Measurements from ENCODE around the gene APOL6. TPM values are rescaled to one million over a fixed set of nuclear protein-coding genes. Genes with fewer than 3 reads are reported as not detected.
"Not testable (repeated sequence)": the region's sequence is repeated elsewhere in the genome, so short reads cannot be mapped to it uniquely, and the experiment has no call there.

APOL6 gene
- total RNA-seq, 2 donors from 2014 or later = 23.0 to 38.7 TPM

GRCh38 chr22:35663371-35663770 is 15.1 kb downstream of the APOL6 start:
- Mint-ChIP-seq H3K36me3 (ENCODE audit: low read depth) (peaks cover 86% of the 10 kb centered on the region), H3K4me1 (peaks cover 21% of the 10 kb centered on the region), H3K9me3 (no peaks in the 10 kb centered on the region), H3K27ac (peak overlapping the region; percentile 100), H3K27me3 (no peaks in the 10 kb centered on the region), H3K4me3 (peak overlapping the region; percentile 82)
- ATAC-seq (replicated peaks) = no peak

GRCh38 chr22:35664955-35665587 is 16.8 kb downstream of the APOL6 start:
- Mint-ChIP-seq H3K36me3 (ENCODE audit: low read depth) (peaks cover 69% of the 10 kb centered on the region), H3K27ac (no peak overlapping the region)

GRCh38 chr22:35666699-35667098 is 18.5 kb downstream of the APOL6 start:
- not testable (repeated sequence) for H3K4me3 Mint-ChIP-seq; H3K27ac Mint-ChIP-seq; ATAC-seq (replicated peaks); H3K4me1 Mint-ChIP-seq; H3K9me3 Mint-ChIP-seq; H3K27me3 Mint-ChIP-seq
- H3K36me3 Mint-ChIP-seq (ENCODE audit: low read depth) = peaks cover 53% of the 10 kb centered on the region

More at GRCh38 chr22:35664955-35665587, 16.8 kb downstream of the APOL6 start:
- Mint-ChIP-seq H3K9me3 (no peaks in the 10 kb centered on the region), H3K4me1 (peaks cover 16% of the 10 kb centered on the region), H3K27me3 (no peaks in the 10 kb centered on the region), H3K4me3 (no peak overlapping the region)
- no peak for ATAC-seq (replicated peaks)

- ATAC-seq (replicated peaks) = no peak
- Mint-ChIP-seq H3K27ac (no peak overlapping the region), H3K4me1 (peaks cover 8% of the 10 kb centered on the region), H3K4me3 (no peak overlapping the region), H3K27me3 (no peaks in the 10 kb centered on the region), H3K36me3 (ENCODE audit: low read depth) (no peaks in the 10 kb centered on the region), H3K9me3 (peaks cover 8% of the 10 kb centered on the region)
Measured at GRCh38 chr22:35674335-35674734, 26.1 kb downstream of the APOL6 start.

- not testable (repeated sequence) for H3K27me3 Mint-ChIP-seq; H3K36me3 Mint-ChIP-seq (ENCODE audit: low read depth); ATAC-seq (replicated peaks); H3K9me3 Mint-ChIP-seq; H3K27ac Mint-ChIP-seq; H3K4me3 Mint-ChIP-seq
- H3K4me1 Mint-ChIP-seq = peaks cover 20% of the 10 kb centered on the region
Measured at GRCh38 chr22:35676065-35676464, 27.8 kb downstream of the APOL6 start.

- H3K36me3 Mint-ChIP-seq (ENCODE audit: low read depth) = no peaks in the 10 kb centered on the region
- peaks cover 20% of the 10 kb centered on the region for H3K4me1 Mint-ChIP-seq
- ATAC-seq (replicated peaks) = no peak
- no peaks in the 10 kb centered on the region for H3K27me3 Mint-ChIP-seq
- H3K4me3 Mint-ChIP-seq = no peak overlapping the region
- peaks cover 10% of the 10 kb centered on the region for H3K9me3 Mint-ChIP-seq
- no peak overlapping the region for H3K27ac Mint-ChIP-seq
Measured at GRCh38 chr22:35677460-35678187, 29.4 kb downstream of the APOL6 start.

GRCh38 chr22:35678836-35679235 is 30.6 kb downstream of the APOL6 start:
- peaks cover 20% of the 10 kb centered on the region for H3K4me1 Mint-ChIP-seq
- H3K27me3 Mint-ChIP-seq = peaks cover 7% of the 10 kb centered on the region
- peak overlapping the region; percentile 54 for H3K4me3 Mint-ChIP-seq
- peaks cover 10% of the 10 kb centered on the region for H3K9me3 Mint-ChIP-seq
- ATAC-seq (replicated peaks) = peak; percentile 88
- no peaks in the 10 kb centered on the region for H3K36me3 Mint-ChIP-seq (ENCODE audit: low read depth)
- peak overlapping the region; percentile 87 for H3K27ac Mint-ChIP-seq

GRCh38 chr22:35679492-35679891 is 31.2 kb downstream of the APOL6 start:
- not testable (repeated sequence) for H3K36me3 Mint-ChIP-seq (ENCODE audit: low read depth); H3K9me3 Mint-ChIP-seq; H3K27me3 Mint-ChIP-seq
- peaks cover 20% of the 10 kb centered on the region for H3K4me1 Mint-ChIP-seq
- peak overlapping the region; percentile 54 for H3K4me3 Mint-ChIP-seq
- H3K27ac Mint-ChIP-seq = peak overlapping the region; percentile 87
- ATAC-seq (replicated peaks) = peak; percentile 87

- Mint-ChIP-seq H3K36me3 (ENCODE audit: low read depth) (no peaks in the 10 kb centered on the region), H3K4me3 (no peak overlapping the region), H3K4me1 (peaks cover 20% of the 10 kb centered on the region), H3K27me3 (peaks cover 9% of the 10 kb centered on the region), H3K27ac (no peak overlapping the region), H3K9me3 (peaks cover 6% of the 10 kb centered on the region)
- no peak for ATAC-seq (replicated peaks)
Measured at GRCh38 chr22:35681454-35682052, 33.3 kb downstream of the APOL6 start.

GRCh38 chr22:35683560-35683959 is 35.3 kb downstream of the APOL6 start:
- Mint-ChIP-seq H3K4me1 (peaks cover 20% of the 10 kb centered on the region), H3K36me3 (ENCODE audit: low read depth) (no peaks in the 10 kb centered on the region), H3K27ac (peak overlapping the region; percentile 7), H3K27me3 (peaks cover 9% of the 10 kb centered on the region), H3K9me3 (peaks cover 6% of the 10 kb centered on the region), H3K4me3 (no peak overlapping the region)
- ATAC-seq (replicated peaks) = no peak

GRCh38 chr22:35684270-35684700 is 36.0 kb downstream of the APOL6 start:
- no peaks in the 10 kb centered on the region for H3K36me3 Mint-ChIP-seq (ENCODE audit: low read depth)

GRCh38 chr22:35684732-35685131 is 36.5 kb downstream of the APOL6 start:
- H3K9me3 Mint-ChIP-seq = no peaks in the 10 kb centered on the region
- no peak for ATAC-seq (replicated peaks)
- H3K36me3 Mint-ChIP-seq (ENCODE audit: low read depth) = no peaks in the 10 kb centered on the region
- no peak overlapping the region for H3K27ac Mint-ChIP-seq
- H3K4me3 Mint-ChIP-seq = no peak overlapping the region
- H3K4me1 Mint-ChIP-seq = peaks cover 8% of the 10 kb centered on the region
- H3K27me3 Mint-ChIP-seq = peaks cover 9% of the 10 kb centered on the region

More at GRCh38 chr22:35684270-35684700, 36.0 kb downstream of the APOL6 start:
- Mint-ChIP-seq H3K4me1 (peaks cover 13% of the 10 kb centered on the region), H3K27me3 (peaks cover 9% of the 10 kb centered on the region), H3K4me3 (no peak overlapping the region), H3K9me3 (peaks cover 2% of the 10 kb centered on the region), H3K27ac (peak overlapping the region; percentile 7)
- no peak for ATAC-seq (replicated peaks)

- Mint-ChIP-seq H3K36me3 (ENCODE audit: low read depth) (no peaks in the 10 kb centered on the region), H3K4me3 (no peak overlapping the region), H3K9me3 (no peaks in the 10 kb centered on the region), H3K4me1 (peaks cover 3% of the 10 kb centered on the region), H3K27me3 (peaks cover 9% of the 10 kb centered on the region), H3K27ac (no peak overlapping the region)
- no peak for ATAC-seq (replicated peaks)
Measured at GRCh38 chr22:35685731-35686130, 37.5 kb downstream of the APOL6 start.

- H3K9me3 Mint-ChIP-seq = no peaks in the 10 kb centered on the region
- H3K27ac Mint-ChIP-seq = no peak overlapping the region
- H3K4me3 Mint-ChIP-seq = no peak overlapping the region
- ATAC-seq (replicated peaks) = no peak
- H3K36me3 Mint-ChIP-seq (ENCODE audit: low read depth) = no peaks in the 10 kb centered on the region
- no peaks in the 10 kb centered on the region for H3K4me1 Mint-ChIP-seq
- H3K27me3 Mint-ChIP-seq = peaks cover 9% of the 10 kb centered on the region
Measured at GRCh38 chr22:35686298-35686697, 38.1 kb downstream of the APOL6 start.

GRCh38 chr22:35687461-35687860 is 39.2 kb downstream of the APOL6 start:
- Mint-ChIP-seq H3K4me3 (no peak overlapping the region), H3K4me1 (no peaks in the 10 kb centered on the region), H3K27ac (no peak overlapping the region), H3K9me3 (no peaks in the 10 kb centered on the region), H3K36me3 (ENCODE audit: low read depth) (no peaks in the 10 kb centered on the region), H3K27me3 (peaks cover 9% of the 10 kb centered on the region)
- ATAC-seq (replicated peaks) = no peak
